HG03342 (cell line): Measurements from ENCODE around the gene RFPL1.
"Not testable (repeated sequence)": the region's sequence is repeated elsewhere in the genome, so short reads cannot be mapped to it uniquely, and the experiment has no call there.

ENCODE experiments used
- ATAC-seq: cut with Tn5 transposase; IDR thresholded peaks from one replicate; pipeline ENCODE4 v1.9.1; 2021; ENCODE audit warnings: mild to moderate bottlenecking, moderate library complexity; ENCODE audit not compliant: unreplicated experiment

RFPL1 gene

DNA sequence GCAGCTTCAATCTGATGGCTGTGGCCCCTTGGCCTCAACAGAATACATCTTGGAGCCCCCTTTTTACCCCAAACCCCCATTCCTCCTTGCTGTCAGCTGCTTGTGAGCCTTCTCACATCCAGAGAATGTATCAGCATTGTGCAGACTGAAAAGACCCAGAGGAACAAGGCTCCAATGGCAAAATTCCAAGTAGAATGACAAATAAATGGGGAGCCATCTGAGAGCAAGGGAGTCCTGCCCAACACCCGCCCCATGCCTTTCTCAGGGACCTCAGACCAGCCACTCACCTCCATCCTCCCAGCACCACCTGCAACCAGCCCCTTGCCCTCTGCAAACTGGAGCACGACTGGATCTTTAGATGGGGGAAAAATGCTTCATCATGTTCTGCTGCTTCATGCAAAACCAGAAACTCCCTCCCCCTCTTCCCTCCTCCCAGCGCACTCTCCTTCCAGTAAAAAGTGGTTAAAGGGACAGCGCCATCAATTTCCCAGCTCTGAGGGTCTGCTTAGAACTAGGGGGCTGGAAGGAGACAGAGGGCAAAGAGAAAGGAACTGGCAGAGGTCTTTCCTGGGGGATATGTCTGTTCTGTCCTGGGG is 39.4 kb downstream of the RFPL1 start:
- ATAC-seq: no peak

DNA sequence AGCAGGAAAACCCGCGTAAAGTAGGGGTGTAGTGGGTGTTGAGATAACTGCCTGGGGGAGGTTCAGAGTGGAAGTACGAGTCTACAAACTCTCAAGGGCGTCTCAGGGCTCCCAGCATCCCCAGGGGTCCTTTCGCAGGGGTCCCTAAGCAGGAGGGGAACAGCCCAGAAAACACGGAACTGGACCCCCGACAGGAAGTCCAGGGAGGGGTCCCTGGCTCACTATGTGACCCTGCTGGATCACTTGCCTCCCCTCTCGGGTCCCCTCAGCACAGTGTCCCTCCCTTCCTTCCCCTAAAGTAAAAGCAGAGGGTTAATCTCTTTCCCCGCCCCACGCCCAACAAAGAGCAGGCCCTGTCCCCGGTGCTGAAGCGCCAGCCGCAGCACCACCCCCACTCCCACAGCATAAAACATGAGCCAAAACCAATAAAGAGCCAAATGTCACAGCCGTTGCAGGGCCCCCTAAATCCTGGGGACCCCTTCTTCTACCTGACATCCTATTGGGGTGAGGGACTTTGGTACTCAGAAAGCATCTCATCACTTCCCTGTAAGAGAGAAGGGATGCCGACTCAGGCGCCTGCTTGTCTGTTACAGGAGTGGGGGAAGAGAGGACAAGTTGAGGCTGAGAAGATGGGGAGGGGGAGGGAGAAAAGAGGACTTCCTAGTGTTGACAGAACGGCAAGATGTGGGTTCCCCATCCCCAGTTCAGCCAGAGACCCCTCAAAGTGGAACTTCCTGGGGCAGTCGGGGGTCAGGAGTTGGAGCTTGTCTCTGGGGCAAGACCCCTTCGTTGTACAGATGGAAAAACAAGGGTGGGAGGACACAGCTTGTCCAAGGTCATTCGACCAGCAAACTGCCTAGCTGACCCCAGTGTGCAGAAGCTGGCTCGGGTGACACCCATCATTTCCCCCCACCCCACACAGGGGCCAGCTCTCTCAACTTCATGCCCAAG is 40.2 kb downstream of the RFPL1 start:
- ATAC-seq: no peak

DNA sequence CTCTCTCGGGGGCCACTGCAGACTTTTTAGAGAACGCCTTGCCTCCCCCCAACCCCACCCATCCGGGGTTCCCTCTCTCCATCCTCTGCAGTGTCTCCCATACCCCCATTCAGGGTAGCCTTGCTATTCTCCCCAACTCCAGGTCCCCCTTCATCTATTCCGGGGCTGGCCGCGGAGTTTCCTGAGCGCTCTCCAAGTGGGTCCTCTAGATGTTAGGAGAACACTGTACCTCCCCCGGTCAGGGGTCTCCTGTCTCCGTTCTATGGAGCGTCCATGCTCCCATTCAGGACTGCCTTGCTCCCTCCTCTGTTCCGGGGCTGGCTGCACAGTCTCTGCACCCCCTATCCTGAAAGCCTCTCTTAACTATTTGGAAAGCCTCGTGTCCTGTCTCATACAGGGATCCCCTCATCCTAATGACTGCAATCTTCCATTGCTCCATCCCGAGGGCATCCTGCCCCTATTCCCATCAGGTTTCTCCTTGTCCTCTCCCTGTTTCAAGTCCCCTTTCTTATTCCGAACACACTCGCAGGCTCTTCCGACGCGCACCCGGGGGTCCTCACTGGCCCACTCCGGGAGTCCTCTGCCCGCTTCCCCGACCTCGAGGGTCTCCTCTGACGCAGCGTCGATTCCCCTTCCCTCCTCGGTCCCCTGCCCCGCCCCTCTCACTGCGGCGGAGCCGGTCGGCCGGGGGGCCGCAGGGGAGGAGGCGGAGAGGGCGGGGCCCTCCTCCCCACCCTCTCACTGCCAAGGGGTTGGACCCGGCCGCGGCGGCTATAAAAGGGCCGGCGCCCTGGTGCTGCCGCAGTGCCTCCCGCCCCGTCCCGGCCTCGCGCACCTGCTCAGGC is 41.3 kb downstream of the RFPL1 start, which contains the start of gene NEFH:
TSS of gene NEFH (plus strand) at position 802 of the 845 bp plus-strand sequence. CDS start 45 bp downstream, outside the sequence.
- no peak for ATAC-seq

DNA sequence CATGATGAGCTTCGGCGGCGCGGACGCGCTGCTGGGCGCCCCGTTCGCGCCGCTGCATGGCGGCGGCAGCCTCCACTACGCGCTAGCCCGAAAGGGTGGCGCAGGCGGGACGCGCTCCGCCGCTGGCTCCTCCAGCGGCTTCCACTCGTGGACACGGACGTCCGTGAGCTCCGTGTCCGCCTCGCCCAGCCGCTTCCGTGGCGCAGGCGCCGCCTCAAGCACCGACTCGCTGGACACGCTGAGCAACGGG is 41.8 kb downstream of the RFPL1 start:
- ATAC-seq: no peak

DNA sequence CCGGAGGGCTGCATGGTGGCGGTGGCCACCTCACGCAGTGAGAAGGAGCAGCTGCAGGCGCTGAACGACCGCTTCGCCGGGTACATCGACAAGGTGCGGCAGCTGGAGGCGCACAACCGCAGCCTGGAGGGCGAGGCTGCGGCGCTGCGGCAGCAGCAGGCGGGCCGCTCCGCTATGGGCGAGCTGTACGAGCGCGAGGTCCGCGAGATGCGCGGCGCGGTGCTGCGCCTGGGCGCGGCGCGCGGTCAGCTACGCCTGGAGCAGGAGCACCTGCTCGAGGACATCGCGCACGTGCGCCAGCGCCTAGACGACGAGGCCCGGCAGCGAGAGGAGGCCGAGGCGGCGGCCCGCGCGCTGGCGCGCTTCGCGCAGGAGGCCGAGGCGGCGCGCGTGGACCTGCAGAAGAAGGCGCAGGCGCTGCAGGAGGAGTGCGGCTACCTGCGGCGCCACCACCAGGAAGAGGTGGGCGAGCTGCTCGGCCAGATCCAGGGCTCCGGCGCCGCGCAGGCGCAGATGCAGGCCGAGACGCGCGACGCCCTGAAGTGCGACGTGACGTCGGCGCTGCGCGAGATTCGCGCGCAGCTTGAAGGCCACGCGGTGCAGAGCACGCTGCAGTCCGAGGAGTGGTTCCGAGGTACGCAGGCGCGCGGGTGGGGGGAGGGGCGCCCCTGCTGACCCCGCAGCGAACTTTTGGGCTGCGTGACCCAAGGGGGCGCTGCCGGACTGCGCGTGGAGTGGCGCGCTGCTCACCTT is 42.3 kb downstream of the RFPL1 start:
- no peak for ATAC-seq

DNA sequence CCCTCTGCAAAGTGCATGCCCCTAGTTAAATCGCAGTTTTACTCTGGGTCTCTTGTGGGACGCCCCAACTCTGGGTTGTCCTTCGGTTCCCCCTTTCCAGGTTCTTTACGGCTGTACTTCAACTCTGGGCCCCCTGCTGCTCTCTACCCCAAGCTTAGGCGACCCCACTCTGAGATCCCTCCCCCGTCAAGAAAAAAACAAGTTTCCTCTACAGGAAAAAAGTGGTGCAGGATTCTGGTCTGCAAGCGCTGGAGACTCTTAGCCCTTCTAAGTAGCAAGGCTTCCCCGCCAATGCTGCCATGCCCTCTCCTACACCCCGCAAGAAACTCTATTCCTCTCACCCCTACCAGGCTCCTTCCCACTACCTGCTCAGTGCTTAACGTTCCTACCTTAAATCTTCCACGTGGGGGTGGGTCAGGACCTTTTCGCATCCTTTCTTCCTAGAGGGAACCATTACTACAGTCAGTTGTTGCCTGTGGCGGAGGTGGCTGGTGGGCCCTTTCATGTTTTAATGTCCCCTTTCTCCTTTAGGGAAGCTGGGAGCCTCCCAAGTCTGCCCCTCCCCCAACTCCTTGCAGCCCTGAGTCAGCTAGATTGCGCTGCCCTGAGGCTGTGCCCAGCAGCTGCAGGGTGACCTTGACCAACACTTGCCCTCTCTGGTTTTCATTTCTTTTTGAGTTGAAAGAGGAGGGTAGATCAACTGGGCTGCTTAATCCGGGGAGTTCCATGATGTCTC is 43.0 kb downstream of the RFPL1 start:
- no peak for ATAC-seq

- ATAC-seq: no peak
Measured at GRCh38 chr22:29482253-29482652, 43.9 kb downstream of the RFPL1 start.

- no peak for ATAC-seq
Measured at GRCh38 chr22:29482726-29483125, 44.3 kb downstream of the RFPL1 start.

DNA sequence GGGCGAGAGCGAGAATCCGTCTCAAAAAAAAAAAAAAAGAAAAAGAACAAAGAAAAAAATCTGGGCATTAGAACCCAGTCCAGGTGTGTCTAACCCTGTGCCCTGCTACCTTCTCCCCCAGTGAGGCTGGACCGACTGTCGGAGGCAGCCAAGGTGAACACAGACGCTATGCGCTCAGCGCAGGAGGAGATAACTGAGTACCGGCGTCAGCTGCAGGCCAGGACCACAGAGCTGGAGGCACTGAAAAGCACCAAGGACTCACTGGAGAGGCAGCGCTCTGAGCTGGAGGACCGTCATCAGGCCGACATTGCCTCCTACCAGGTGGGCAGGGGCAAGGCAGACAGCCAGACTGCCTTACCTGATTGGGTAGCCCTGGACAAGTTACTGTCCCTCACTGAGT is 44.9 kb downstream of the RFPL1 start:
- no peak for ATAC-seq

GRCh38 chr22:29484642-29485041 is 46.3 kb downstream of the RFPL1 start:
- ATAC-seq: no peak

- ATAC-seq: no peak
Measured at GRCh38 chr22:29485448-29485847, 47.1 kb downstream of the RFPL1 start.

GRCh38 chr22:29487426-29487986 is 49.1 kb downstream of the RFPL1 start:
- no peak for ATAC-seq

DNA sequence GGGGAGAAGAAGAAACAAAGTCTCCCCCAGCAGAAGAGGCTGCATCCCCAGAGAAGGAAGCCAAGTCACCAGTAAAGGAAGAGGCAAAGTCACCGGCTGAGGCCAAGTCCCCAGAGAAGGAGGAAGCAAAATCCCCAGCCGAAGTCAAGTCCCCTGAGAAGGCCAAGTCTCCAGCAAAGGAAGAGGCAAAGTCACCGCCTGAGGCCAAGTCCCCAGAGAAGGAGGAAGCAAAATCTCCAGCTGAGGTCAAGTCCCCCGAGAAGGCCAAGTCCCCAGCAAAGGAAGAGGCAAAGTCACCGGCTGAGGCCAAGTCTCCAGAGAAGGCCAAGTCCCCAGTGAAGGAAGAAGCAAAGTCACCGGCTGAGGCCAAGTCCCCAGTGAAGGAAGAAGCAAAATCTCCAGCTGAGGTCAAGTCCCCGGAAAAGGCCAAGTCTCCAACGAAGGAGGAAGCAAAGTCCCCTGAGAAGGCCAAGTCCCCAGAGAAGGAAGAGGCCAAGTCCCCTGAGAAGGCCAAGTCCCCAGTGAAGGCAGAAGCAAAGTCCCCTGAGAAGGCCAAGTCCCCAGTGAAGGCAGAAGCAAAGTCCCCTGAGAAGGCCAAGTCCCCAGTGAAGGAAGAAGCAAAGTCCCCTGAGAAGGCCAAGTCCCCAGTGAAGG is 50.9 kb downstream of the RFPL1 start:
- ATAC-seq: not testable (repeated sequence)

GRCh38 chr22:29491012-29491411 is 52.6 kb downstream of the RFPL1 start:
- no peak for ATAC-seq
